HuH-7 (cell line): ENCODE results near the gene SELENOT.

Experiments used
- DNase-seq: peaks from one replicate; pipeline ENCODE4 v3.0.0; 2011; ENCODE audit warnings: low spot score

Gene SELENOT

GRCh38 chr3:150662410-150663200, 59.5 kb downstream of the SELENOT start:
- no peak for DNase-seq

- no peak for DNase-seq
These were observed 60.3 kb downstream of the SELENOT start for GRCh38 chr3:150663461-150663860.

GRCh38 chr3:150666167-150666566, 63.0 kb downstream of the SELENOT start:
- no peak for DNase-seq

- no peak for DNase-seq
These were observed 70.8 kb downstream of the SELENOT start for GRCh38 chr3:150673966-150674365.

GRCh38 chr3:150675587-150675986, 72.5 kb downstream of the SELENOT start:
- DNase-seq: no peak
